ENCODE results near the gene SPAG8. TPM values are rescaled to one million over a fixed set of nuclear protein-coding genes. Genes with fewer than 3 reads are reported as not detected.

The SPAG8 gene
- total and polyA plus RNA-seq, 8 donors: 1.8 to 13.8 (median 8.1) TPM

DNA sequence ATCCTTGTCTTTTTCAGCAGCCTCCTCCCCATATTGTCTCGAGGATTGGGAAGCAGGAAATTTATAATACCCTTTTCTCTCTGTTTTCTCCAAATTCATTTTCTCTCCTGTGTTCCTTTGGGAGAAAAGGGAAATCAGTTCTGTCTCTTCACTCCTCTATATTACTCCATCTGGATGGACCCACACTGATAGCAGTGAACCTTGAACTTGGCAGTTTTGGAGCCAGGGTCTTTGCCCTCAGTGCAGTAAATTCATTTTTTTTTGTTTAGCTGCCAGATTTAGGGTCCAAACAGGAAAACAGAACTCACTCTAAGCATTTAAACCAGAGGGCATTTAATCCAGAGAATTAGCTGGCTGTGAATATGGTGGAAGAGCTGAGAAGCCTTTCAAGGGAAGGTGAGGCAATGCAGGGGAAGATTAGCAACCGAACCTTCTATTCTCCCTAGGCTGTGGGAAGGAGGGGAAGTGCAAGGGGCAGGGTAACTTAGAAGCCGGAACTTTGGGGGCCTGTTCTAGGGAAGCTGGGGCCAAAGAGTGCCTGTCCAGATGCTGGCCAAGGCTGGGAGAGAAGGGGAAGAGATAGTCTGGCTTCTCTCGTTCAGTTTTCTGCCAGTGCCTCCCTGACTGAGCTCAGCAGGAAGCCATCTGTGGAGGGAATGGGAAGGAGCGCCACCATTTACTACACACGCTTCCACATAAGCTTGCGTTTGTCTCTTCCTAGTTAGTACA is 37.0 kb downstream of the SPAG8 start:
- Histone ChIP-seq H3K4me3 (no peak overlapping the region), H3K4me1 (peaks cover 14 to 26% of the 10 kb centered on the region in 2 donors), H3K27ac (peak overlapping the region in 1 of 2 donors; percentile 43), H3K9me3 (no peaks in the 10 kb centered on the region), H3K36me3 (no peaks in the 10 kb centered on the region), H3K27me3 (no peaks in the 10 kb centered on the region)
- DNase-seq (no peak), ATAC-seq (peak; percentile 32)
- intact Hi-C loops (cut with DNase I): no loop called here
- TF ChIP-seq, protein P1, sequence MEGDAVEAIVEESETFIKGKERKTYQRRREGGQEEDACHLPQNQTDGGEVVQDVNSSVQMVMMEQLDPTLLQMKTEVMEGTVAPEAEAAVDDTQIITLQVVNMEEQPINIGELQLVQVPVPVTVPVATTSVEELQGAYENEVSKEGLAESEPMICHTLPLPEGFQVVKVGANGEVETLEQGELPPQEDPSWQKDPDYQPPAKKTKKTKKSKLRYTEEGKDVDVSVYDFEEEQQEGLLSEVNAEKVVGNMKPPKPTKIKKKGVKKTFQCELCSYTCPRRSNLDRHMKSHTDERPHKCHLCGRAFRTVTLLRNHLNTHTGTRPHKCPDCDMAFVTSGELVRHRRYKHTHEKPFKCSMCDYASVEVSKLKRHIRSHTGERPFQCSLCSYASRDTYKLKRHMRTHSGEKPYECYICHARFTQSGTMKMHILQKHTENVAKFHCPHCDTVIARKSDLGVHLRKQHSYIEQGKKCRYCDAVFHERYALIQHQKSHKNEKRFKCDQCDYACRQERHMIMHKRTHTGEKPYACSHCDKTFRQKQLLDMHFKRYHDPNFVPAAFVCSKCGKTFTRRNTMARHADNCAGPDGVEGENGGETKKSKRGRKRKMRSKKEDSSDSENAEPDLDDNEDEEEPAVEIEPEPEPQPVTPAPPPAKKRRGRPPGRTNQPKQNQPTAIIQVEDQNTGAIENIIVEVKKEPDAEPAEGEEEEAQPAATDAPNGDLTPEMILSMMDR (IDR thresholded peaks at IDR 0.05): no peak

DNA sequence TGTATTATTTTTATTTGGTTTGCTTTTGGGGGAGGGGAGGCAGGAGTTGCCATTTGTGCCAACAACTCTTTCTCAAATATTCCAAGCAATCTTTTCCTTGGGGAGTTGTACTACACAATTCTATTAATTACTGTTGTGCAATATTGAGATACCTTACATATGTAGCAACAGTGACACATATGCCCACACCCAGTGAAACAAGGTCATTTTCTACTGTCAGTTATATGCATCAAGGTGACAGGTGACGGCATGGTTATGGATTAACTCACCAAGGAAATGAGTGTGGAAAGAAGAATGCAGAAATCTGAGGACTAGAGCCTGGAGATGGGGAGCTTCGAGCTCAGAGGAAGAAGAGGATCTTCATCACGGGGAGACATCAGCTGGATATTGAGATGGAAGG is 40.1 kb downstream of the SPAG8 start:
- intact Hi-C loops (cut with DNase I): no loop called here
- Histone ChIP-seq H3K9me3 (no peaks in the 10 kb centered on the region), H3K4me1 (peaks cover 14 to 26% of the 10 kb centered on the region in 2 donors), H3K36me3 (no peaks in the 10 kb centered on the region), H3K4me3 (no peak overlapping the region), H3K27me3 (no peaks in the 10 kb centered on the region), H3K27ac (no peak overlapping the region)
- DNase-seq: no peak
- ATAC-seq: peak; percentile 45
- TF ChIP-seq, protein P1 (IDR thresholded peaks at IDR 0.05): no peak

DNA sequence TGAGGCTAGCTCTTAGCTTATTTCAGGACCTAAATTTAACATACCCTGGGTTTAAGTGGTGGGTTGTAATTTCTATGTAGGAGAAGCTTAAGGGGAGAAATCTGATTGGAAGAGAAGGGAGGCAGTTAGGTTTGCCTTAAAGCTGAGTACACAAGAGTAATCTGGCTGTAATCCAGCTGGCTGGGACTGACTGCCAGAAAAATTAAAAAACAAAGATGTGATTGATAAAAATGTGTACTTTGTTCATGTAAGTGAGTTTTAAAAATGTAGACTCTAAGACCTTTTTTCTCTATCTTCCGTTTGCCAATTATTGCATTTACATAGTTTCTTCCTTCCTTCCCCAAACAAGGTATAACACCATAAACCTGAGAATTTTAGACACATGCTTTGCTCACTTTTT is 40.5 kb downstream of the SPAG8 start:
- no peak overlapping the region for H3K4me3 ChIP-seq
- no peaks in the 10 kb centered on the region for H3K36me3 ChIP-seq
- H3K4me1 ChIP-seq: peaks cover 14 to 26% of the 10 kb centered on the region in 2 donors
- H3K27ac ChIP-seq: peak overlapping the region in 1 of 2 donors; percentile 35
- TF ChIP-seq, protein P1 (IDR thresholded peaks at IDR 0.05): no peak
- H3K27me3 ChIP-seq: no peaks in the 10 kb centered on the region
- ATAC-seq (peak; percentile 45), DNase-seq (peak in 1 of 4 donors; percentile 85)
- H3K9me3 ChIP-seq: no peaks in the 10 kb centered on the region
- intact Hi-C loops (cut with DNase I): no loop called here

DNA sequence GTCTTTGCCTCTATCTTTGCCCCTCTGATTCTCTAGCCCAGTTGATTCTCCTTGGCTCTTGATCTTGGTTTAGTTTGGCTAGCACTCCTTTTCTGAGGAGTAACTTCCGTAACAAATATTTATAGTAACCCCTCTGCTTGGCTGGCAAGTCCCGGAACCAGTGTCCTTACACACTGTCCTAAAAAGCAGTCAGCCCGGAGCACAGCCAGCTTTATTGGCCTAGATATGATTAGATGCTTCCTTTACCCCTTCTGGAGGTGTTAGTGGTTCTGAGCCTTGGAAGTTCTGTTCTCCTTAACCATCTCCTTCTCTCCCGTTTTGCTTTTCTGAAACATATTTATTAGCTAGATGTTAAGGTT is 41.0 kb downstream of the SPAG8 start:
- Histone ChIP-seq H3K36me3 (no peaks in the 10 kb centered on the region), H3K27ac (peak overlapping the region; percentile 31 to 35), H3K9me3 (no peaks in the 10 kb centered on the region), H3K4me3 (no peak overlapping the region), H3K27me3 (no peaks in the 10 kb centered on the region), H3K4me1 (peaks cover 14 to 26% of the 10 kb centered on the region in 2 donors)
- intact Hi-C loops (cut with DNase I): no loop called here
- DNase-seq (no peak), ATAC-seq (peak; percentile 75)
- TF ChIP-seq, protein P1 (IDR thresholded peaks at IDR 0.05): no peak

DNA sequence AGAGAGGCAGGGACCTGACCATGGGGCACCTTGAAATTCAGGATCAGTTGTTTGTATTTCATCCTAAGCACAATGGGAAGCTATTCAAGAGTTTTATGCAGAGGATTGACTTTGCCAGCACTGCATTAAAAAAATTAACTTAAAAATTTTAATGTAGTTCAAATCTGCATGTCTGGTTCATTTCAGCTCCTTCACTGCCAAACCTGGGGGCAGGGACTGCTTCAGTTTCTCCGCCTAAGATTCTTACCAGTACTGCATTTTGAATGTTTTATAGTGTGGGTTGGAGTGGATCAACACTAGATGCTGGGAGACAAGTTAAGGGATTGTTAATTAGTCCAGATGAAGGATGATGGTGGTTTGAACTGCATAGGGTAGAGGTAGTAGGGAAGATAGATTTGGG is 42.3 kb downstream of the SPAG8 start:
- H3K36me3 ChIP-seq: no peaks in the 10 kb centered on the region
- H3K27ac ChIP-seq: no peak overlapping the region
- intact Hi-C loops (cut with DNase I): no loop called here
- no peak for ATAC-seq
- TF ChIP-seq, protein P1 (IDR thresholded peaks at IDR 0.05): no peak
- H3K4me3 ChIP-seq: no peak overlapping the region
- H3K27me3 ChIP-seq: no peaks in the 10 kb centered on the region
- no peaks in the 10 kb centered on the region for H3K9me3 ChIP-seq
- DNase-seq: no peak
- peaks cover 14 to 19% of the 10 kb centered on the region in 2 donors for H3K4me1 ChIP-seq
